ENCODE measurements around the gene CWC27.

CWC27 gene

GRCh38 chr5:65043843-65044359 lies 275.2 kb downstream of the CWC27 start:
- DNase-seq, result no peak

GRCh38 chr5:65047225-65047624 lies 278.5 kb downstream of the CWC27 start:
- no peak for DNase-seq

- DNase-seq, result no peak
Measured at GRCh38 chr5:65047948-65048690, 279.4 kb downstream of the CWC27 start.

- DNase-seq, result no peak
Measured at GRCh38 chr5:65050140-65050539, 281.4 kb downstream of the CWC27 start.

GRCh38 chr5:65050826-65051498 lies 282.2 kb downstream of the CWC27 start:
- DNase-seq, result no peak

GRCh38 chr5:65055938-65056337 lies 287.2 kb downstream of the CWC27 start:
- no peak for DNase-seq

GRCh38 chr5:65059681-65060598 lies 291.2 kb downstream of the CWC27 start:
- DNase-seq, result no peak

- no peak for DNase-seq
Measured at GRCh38 chr5:65061250-65061973, 292.7 kb downstream of the CWC27 start.

GRCh38 chr5:65061974-65062353 lies 293.2 kb downstream of the CWC27 start:
- DNase-seq, result no peak

- no peak for DNase-seq
Measured at GRCh38 chr5:65062469-65063083, 293.8 kb downstream of the CWC27 start.

- DNase-seq, result no peak
Measured at GRCh38 chr5:65065001-65065511, 296.3 kb downstream of the CWC27 start.

- no peak for DNase-seq
Measured at GRCh38 chr5:65066387-65067146, 297.8 kb downstream of the CWC27 start.

- DNase-seq, result no peak
Measured at GRCh38 chr5:65067147-65067506, 298.4 kb downstream of the CWC27 start.
